Measurements from ENCODE around the gene CCNI2.

Gene CCNI2

GRCh38 chr5:132754947-132755346 lies 7.7 kb downstream of the CCNI2 start:
- no peak overlapping the region for H3K9ac ChIP-seq
- H3K9me3 ChIP-seq (ENCODE audit: control insufficient read depth, low read length) = no peaks in the 10 kb centered on the region
- H3K36me3 ChIP-seq (ENCODE audit: control insufficient read depth, insufficient read depth, low read length) = no peaks in the 10 kb centered on the region

GRCh38 chr5:132756542-132756941 lies 9.3 kb downstream of the CCNI2 start:
- Histone ChIP-seq H3K27ac (no peak overlapping the region), H3K9ac (no peak overlapping the region), H3K4me3 (ENCODE audit: low read depth, low read length) (no peak overlapping the region), H3K4me1 (peaks cover 3% of the 10 kb centered on the region), H3K79me2 (no peaks in the 10 kb centered on the region), H3K36me3 (ENCODE audit: control insufficient read depth, insufficient read depth, low read length) (no peaks in the 10 kb centered on the region), H3K4me2 (ENCODE audit: low read length) (no peak overlapping the region), H3K9me3 (ENCODE audit: control insufficient read depth, low read length) (no peaks in the 10 kb centered on the region), H2AFZ (no peak overlapping the region), H3K27me3 (ENCODE audit: control insufficient read depth, insufficient read depth, low read length) (no peaks in the 10 kb centered on the region)
- TF ChIP-seq CTCF (IDR thresholded peaks at IDR 0.05) = no peak

More at GRCh38 chr5:132754947-132755346, 7.7 kb downstream of the CCNI2 start:
- Histone ChIP-seq H3K4me1 (peaks cover 3% of the 10 kb centered on the region), H3K27me3 (ENCODE audit: control insufficient read depth, insufficient read depth, low read length) (no peaks in the 10 kb centered on the region), H3K79me2 (no peaks in the 10 kb centered on the region), H2AFZ (no peak overlapping the region), H3K27ac (no peak overlapping the region), H3K4me3 (ENCODE audit: low read depth, low read length) (no peak overlapping the region), H3K4me2 (ENCODE audit: low read length) (no peak overlapping the region)
- peak; percentile 15 for TF ChIP-seq CTCF (IDR thresholded peaks at IDR 0.05)

- Histone ChIP-seq H3K27me3 (ENCODE audit: control insufficient read depth, insufficient read depth, low read length) (no peaks in the 10 kb centered on the region), H2AFZ (no peak overlapping the region), H3K4me2 (ENCODE audit: low read length) (no peak overlapping the region), H3K36me3 (ENCODE audit: control insufficient read depth, insufficient read depth, low read length) (no peaks in the 10 kb centered on the region), H3K79me2 (no peaks in the 10 kb centered on the region), H3K4me1 (peaks cover under 1% of the 10 kb centered on the region), H3K4me3 (ENCODE audit: low read depth, low read length) (no peak overlapping the region), H3K9me3 (ENCODE audit: control insufficient read depth, low read length) (no peaks in the 10 kb centered on the region), H3K27ac (no peak overlapping the region), H3K9ac (no peak overlapping the region)
- no peak for TF ChIP-seq CTCF (IDR thresholded peaks at IDR 0.05)
Observed at GRCh38 chr5:132758451-132758850, 11.2 kb downstream of the CCNI2 start.

- Histone ChIP-seq H3K79me2 (no peaks in the 10 kb centered on the region), H3K36me3 (ENCODE audit: control insufficient read depth, insufficient read depth, low read length) (no peaks in the 10 kb centered on the region), H2AFZ (no peak overlapping the region), H3K9ac (no peak overlapping the region), H3K27me3 (ENCODE audit: control insufficient read depth, insufficient read depth, low read length) (no peaks in the 10 kb centered on the region), H3K27ac (no peak overlapping the region), H3K4me2 (ENCODE audit: low read length) (no peak overlapping the region), H3K4me3 (ENCODE audit: low read depth, low read length) (no peak overlapping the region), H3K4me1 (no peaks in the 10 kb centered on the region), H3K9me3 (ENCODE audit: control insufficient read depth, low read length) (no peaks in the 10 kb centered on the region)
- no peak for TF ChIP-seq CTCF (IDR thresholded peaks at IDR 0.05)
Observed at GRCh38 chr5:132759114-132760048, 12.2 kb downstream of the CCNI2 start.

- H3K36me3 ChIP-seq (ENCODE audit: control insufficient read depth, insufficient read depth, low read length) = no peaks in the 10 kb centered on the region
- H3K79me2 ChIP-seq = no peaks in the 10 kb centered on the region
- no peaks in the 10 kb centered on the region for H3K9me3 ChIP-seq (ENCODE audit: control insufficient read depth, low read length)
- H2AFZ ChIP-seq = no peak overlapping the region
- no peak overlapping the region for H3K9ac ChIP-seq
- no peaks in the 10 kb centered on the region for H3K4me1 ChIP-seq
- no peak overlapping the region for H3K4me2 ChIP-seq (ENCODE audit: low read length)
- no peak overlapping the region for H3K27ac ChIP-seq
- no peaks in the 10 kb centered on the region for H3K27me3 ChIP-seq (ENCODE audit: control insufficient read depth, insufficient read depth, low read length)
- TF ChIP-seq CTCF (IDR thresholded peaks at IDR 0.05) = no peak
- H3K4me3 ChIP-seq (ENCODE audit: low read depth, low read length) = no peak overlapping the region
Observed at GRCh38 chr5:132760049-132760420, 12.8 kb downstream of the CCNI2 start.

Data from parathyroid adenoma (tissue), 2 donors.